ENCODE results near the gene UGT1A7. TPM values are rescaled to one million over a fixed set of nuclear protein-coding genes. Genes with fewer than 3 reads are reported as not detected.

UGT1A7 gene
- total RNA-seq, 3 donors from 2014 or later (not counting 1 experiment from before 2014, with no cell fraction given) = not detected

DNA sequence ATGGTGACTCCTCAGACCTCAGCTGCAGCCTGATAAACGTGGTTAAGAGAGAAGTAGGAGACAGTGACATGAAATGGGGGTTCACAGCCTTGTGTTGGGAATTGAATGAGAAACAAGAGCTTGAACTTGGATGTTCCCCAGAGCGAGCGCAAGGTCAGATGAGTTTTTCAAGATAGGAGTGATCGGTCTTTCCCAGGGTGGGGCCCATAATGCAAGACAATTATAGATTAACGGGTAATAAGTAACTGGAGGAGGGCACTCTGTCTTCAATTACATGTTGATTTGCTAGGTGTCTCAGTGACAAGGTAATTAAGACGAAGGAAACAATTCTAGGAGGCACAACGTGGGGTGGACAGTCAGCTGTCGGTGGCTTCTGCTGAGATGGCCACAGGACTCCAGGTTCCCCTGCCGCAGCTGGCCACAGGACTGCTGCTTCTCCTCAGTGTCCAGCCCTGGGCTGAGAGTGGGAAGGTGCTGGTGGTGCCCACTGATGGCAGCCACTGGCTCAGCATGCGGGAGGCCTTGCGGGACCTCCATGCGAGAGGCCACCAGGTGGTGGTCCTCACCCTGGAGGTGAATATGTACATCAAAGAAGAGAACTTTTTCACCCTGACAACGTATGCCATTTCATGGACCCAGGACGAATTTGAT is 31.0 kb downstream of the UGT1A7 start, which contains the start of gene UGT1A5:
Gene UGT1A5, plus strand, starts transcription at position 297 of the 651 bp plus-strand sequence. Its CDS starts 85 bp downstream, at position 382.
- TF ChIP-seq, protein P1, sequence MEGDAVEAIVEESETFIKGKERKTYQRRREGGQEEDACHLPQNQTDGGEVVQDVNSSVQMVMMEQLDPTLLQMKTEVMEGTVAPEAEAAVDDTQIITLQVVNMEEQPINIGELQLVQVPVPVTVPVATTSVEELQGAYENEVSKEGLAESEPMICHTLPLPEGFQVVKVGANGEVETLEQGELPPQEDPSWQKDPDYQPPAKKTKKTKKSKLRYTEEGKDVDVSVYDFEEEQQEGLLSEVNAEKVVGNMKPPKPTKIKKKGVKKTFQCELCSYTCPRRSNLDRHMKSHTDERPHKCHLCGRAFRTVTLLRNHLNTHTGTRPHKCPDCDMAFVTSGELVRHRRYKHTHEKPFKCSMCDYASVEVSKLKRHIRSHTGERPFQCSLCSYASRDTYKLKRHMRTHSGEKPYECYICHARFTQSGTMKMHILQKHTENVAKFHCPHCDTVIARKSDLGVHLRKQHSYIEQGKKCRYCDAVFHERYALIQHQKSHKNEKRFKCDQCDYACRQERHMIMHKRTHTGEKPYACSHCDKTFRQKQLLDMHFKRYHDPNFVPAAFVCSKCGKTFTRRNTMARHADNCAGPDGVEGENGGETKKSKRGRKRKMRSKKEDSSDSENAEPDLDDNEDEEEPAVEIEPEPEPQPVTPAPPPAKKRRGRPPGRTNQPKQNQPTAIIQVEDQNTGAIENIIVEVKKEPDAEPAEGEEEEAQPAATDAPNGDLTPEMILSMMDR (IDR thresholded peaks at IDR 0.05) = no peak
- no peak within 1 kb of the TSS for H3K4me3 Mint-ChIP-seq
- H3K4me3 ChIP-seq (ENCODE audit: low read length) = no peak within 1 kb of the TSS
- no peaks in the 10 kb centered on the region for H3K4me1 Mint-ChIP-seq
- H3K27ac Mint-ChIP-seq = no peak within 1 kb of the TSS
- 82% methylated on average over 14 of the region's 14 CpGs for WGBS (ENCODE audit: insufficient coverage)
- H3K9me3 ChIP-seq (ENCODE audit: control insufficient read depth, insufficient read depth, low read length) = no peaks in the 10 kb centered on the region
- no peak for ATAC-seq
- no peak for DNase-seq
- H3K27ac ChIP-seq (ENCODE audit: low read length) = no peak within 1 kb of the TSS
- H3K4me1 ChIP-seq (ENCODE audit: control insufficient read depth, insufficient read depth, low read length) = no peaks in the 10 kb centered on the region
- intact Hi-C loops (cut with micrococcal nuclease) = loop anchor here (5.0 kb wide), 1 partner anchor 860 kb away; no protein-coding TSS in a partner anchor
- peaks cover 24 to 45% of the 10 kb centered on the region in 2 donors for H3K27me3 Mint-ChIP-seq (ENCODE audit: low read depth in 2 of 2)
- H3K9me3 Mint-ChIP-seq = no peaks in the 10 kb centered on the region
- no peaks in the 10 kb centered on the region for H3K36me3 Mint-ChIP-seq
- no peaks in the 10 kb centered on the region for H3K27me3 ChIP-seq (ENCODE audit: control insufficient read depth, insufficient read depth, low read length)
- no peaks in the 10 kb centered on the region for H3K36me3 ChIP-seq (ENCODE audit: control insufficient read depth, insufficient read depth, low read length)

DNA sequence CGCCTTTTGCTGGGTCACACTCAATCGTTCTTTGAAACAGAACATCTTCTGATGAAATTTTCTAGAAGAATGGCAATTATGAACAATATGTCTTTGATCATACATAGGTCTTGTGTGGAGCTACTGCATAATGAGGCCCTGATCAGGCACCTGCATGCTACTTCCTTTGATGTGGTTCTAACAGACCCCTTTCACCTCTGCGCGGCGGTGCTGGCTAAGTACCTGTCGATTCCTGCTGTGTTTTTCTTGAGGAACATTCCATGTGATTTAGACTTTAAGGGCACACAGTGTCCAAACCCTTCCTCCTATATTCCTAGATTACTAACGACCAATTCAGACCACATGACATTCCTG is 31.5 kb downstream of the UGT1A7 start:
- intact Hi-C loops (cut with micrococcal nuclease) = loop anchor here (5.0 kb wide), 1 partner anchor 861 kb away; no protein-coding TSS in a partner anchor
- H3K4me1 ChIP-seq (ENCODE audit: control insufficient read depth, insufficient read depth, low read length) = no peaks in the 10 kb centered on the region
- Mint-ChIP-seq H3K9me3 (no peaks in the 10 kb centered on the region), H3K4me1 (no peaks in the 10 kb centered on the region), H3K27me3 (ENCODE audit: low read depth in 2 of 2) (peaks cover 21 to 45% of the 10 kb centered on the region in 2 donors), H3K27ac (no peak overlapping the region), H3K36me3 (no peaks in the 10 kb centered on the region), H3K4me3 (no peak overlapping the region)
- no peaks in the 10 kb centered on the region for H3K36me3 ChIP-seq (ENCODE audit: control insufficient read depth, insufficient read depth, low read length)
- ATAC-seq = no peak
- no peak for DNase-seq
- no peaks in the 10 kb centered on the region for H3K9me3 ChIP-seq (ENCODE audit: control insufficient read depth, insufficient read depth, low read length)
- no peak overlapping the region for H3K27ac ChIP-seq (ENCODE audit: low read length)
- no peaks in the 10 kb centered on the region for H3K27me3 ChIP-seq (ENCODE audit: control insufficient read depth, insufficient read depth, low read length)
- WGBS (ENCODE audit: insufficient coverage) = 67% methylated on average over 7 of the region's 7 CpGs
- TF ChIP-seq, protein P1 (IDR thresholded peaks at IDR 0.05) = no peak
- no peak overlapping the region for H3K4me3 ChIP-seq (ENCODE audit: low read length)

DNA sequence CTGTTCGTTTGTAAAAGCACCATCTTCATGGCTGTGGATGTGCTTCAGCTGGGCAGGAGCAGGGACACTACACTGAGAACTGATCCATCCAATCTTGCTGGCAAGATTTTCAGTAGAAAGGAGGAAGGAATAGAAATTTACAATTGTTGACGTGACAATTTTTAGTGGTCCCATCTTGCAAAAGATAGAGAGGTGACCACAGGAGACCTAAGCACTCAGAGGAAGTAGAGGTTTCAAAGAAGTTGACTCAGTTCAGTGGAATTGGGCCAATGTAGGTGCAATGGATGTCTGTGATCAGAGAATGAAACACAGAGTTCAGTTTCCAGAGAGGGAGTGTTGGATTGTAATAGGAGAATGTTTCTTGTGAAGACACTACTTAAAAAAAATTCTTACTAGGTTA is 32.4 kb downstream of the UGT1A7 start:
- WGBS (ENCODE audit: insufficient coverage) = 50% methylated on average over 2 of the region's 2 CpGs
- H3K27ac Mint-ChIP-seq = no peak overlapping the region
- no peak for DNase-seq
- Histone ChIP-seq H3K4me3 (ENCODE audit: low read length) (no peak overlapping the region), H3K27me3 (ENCODE audit: control insufficient read depth, insufficient read depth, low read length) (no peaks in the 10 kb centered on the region), H3K4me1 (ENCODE audit: control insufficient read depth, insufficient read depth, low read length) (no peaks in the 10 kb centered on the region), H3K27ac (ENCODE audit: low read length) (no peak overlapping the region), H3K9me3 (ENCODE audit: control insufficient read depth, insufficient read depth, low read length) (no peaks in the 10 kb centered on the region), H3K36me3 (ENCODE audit: control insufficient read depth, insufficient read depth, low read length) (no peaks in the 10 kb centered on the region)
- H3K9me3 Mint-ChIP-seq = no peaks in the 10 kb centered on the region
- H3K4me1 Mint-ChIP-seq = no peaks in the 10 kb centered on the region
- intact Hi-C loops (cut with micrococcal nuclease) = loop anchor here (5.0 kb wide), 1 partner anchor 862 kb away; no protein-coding TSS in a partner anchor
- no peak overlapping the region for H3K4me3 Mint-ChIP-seq
- H3K36me3 Mint-ChIP-seq = no peaks in the 10 kb centered on the region
- ATAC-seq = no peak
- TF ChIP-seq, protein P1 (IDR thresholded peaks at IDR 0.05) = no peak
- peaks cover 16 to 45% of the 10 kb centered on the region in 2 donors for H3K27me3 Mint-ChIP-seq (ENCODE audit: low read depth in 2 of 2)

DNA sequence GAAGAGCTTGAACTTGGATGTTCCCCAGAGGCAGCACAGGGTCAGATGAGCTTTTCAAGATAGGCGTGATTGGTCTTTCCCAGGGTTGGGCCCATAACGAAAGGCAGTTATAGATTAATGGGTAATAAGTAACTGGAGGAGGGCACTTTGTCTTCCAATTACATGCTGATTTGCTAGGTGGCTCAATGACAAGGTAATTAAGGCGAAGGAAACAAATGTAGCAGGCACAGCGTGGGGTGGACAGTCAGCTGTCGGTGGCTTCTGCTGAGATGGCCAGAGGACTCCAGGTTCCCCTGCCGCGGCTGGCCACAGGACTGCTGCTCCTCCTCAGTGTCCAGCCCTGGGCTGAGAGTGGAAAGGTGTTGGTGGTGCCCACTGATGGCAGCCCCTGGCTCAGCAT is 36.9 kb downstream of the UGT1A7 start, which contains the start of gene UGT1A4:
Gene UGT1A4, plus strand, starts transcription at position 185 of the 400 bp plus-strand sequence. Its CDS starts 85 bp downstream, at position 270.
- Mint-ChIP-seq H3K27me3 (ENCODE audit: low read depth in 2 of 2) (peaks cover 9 to 27% of the 10 kb centered on the region in 2 donors), H3K9me3 (no peaks in the 10 kb centered on the region), H3K4me1 (no peaks in the 10 kb centered on the region), H3K4me3 (no peak within 1 kb of the TSS), H3K27ac (no peak within 1 kb of the TSS), H3K36me3 (no peaks in the 10 kb centered on the region)
- Histone ChIP-seq H3K36me3 (ENCODE audit: control insufficient read depth, insufficient read depth, low read length) (no peaks in the 10 kb centered on the region), H3K9me3 (ENCODE audit: control insufficient read depth, insufficient read depth, low read length) (no peaks in the 10 kb centered on the region), H3K27me3 (ENCODE audit: control insufficient read depth, insufficient read depth, low read length) (no peaks in the 10 kb centered on the region), H3K4me1 (ENCODE audit: control insufficient read depth, insufficient read depth, low read length) (no peaks in the 10 kb centered on the region), H3K27ac (ENCODE audit: low read length) (no peak within 1 kb of the TSS), H3K4me3 (ENCODE audit: low read length) (no peak within 1 kb of the TSS)
- DNase-seq = no peak
- TF ChIP-seq, protein P1 (IDR thresholded peaks at IDR 0.05) = no peak
- ATAC-seq = no peak
- intact Hi-C loops (cut with micrococcal nuclease) = no loop called here
- 92% methylated on average over 7 of the region's 7 CpGs for WGBS (ENCODE audit: insufficient coverage)
